ENCODE results near the gene SLC12A7. TPM values are rescaled to one million over a fixed set of nuclear protein-coding genes. Genes with fewer than 3 reads are reported as not detected.

SLC12A7 gene
- total RNA-seq, 1 donor from 2014 or later = 80.8 TPM

DNA sequence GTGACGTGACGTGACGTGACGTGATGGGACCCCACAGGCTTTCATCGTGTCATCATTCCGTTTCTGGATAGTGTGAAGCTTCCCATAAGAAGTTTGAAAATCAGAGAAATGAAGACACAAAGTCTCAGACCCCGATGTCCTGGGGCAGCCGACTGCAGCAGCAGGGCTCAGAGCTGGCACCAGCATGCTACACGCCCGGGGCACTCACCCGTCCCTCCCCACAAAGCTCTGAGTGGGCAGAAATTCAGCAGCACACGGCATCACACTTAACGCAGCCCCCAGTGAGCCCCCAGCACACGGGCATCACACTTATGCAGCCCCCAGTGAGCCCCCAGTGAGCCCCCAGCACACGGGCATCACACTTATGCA, 42.2 kb downstream of the SLC12A7 start:
- no peak for DNase-seq (ENCODE audit: low spot score, unreplicated experiment)
- no peaks in the 10 kb centered on the region for H3K27me3 Mint-ChIP-seq
- no peaks in the 10 kb centered on the region for H3K9me3 Mint-ChIP-seq (ENCODE audit: low read depth)
- peaks cover 2% of the 10 kb centered on the region for H3K36me3 Mint-ChIP-seq (ENCODE audit: insufficient read depth)
- H3K27ac Mint-ChIP-seq = no peak overlapping the region
- no peaks in the 10 kb centered on the region for H3K4me1 Mint-ChIP-seq (ENCODE audit: low read depth)
- TF ChIP-seq, protein P1, sequence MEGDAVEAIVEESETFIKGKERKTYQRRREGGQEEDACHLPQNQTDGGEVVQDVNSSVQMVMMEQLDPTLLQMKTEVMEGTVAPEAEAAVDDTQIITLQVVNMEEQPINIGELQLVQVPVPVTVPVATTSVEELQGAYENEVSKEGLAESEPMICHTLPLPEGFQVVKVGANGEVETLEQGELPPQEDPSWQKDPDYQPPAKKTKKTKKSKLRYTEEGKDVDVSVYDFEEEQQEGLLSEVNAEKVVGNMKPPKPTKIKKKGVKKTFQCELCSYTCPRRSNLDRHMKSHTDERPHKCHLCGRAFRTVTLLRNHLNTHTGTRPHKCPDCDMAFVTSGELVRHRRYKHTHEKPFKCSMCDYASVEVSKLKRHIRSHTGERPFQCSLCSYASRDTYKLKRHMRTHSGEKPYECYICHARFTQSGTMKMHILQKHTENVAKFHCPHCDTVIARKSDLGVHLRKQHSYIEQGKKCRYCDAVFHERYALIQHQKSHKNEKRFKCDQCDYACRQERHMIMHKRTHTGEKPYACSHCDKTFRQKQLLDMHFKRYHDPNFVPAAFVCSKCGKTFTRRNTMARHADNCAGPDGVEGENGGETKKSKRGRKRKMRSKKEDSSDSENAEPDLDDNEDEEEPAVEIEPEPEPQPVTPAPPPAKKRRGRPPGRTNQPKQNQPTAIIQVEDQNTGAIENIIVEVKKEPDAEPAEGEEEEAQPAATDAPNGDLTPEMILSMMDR (IDR thresholded peaks at IDR 0.05; ENCODE audit: unreplicated experiment) = no peak
- no peak overlapping the region for H3K4me3 Mint-ChIP-seq (ENCODE audit: low read depth)

DNA sequence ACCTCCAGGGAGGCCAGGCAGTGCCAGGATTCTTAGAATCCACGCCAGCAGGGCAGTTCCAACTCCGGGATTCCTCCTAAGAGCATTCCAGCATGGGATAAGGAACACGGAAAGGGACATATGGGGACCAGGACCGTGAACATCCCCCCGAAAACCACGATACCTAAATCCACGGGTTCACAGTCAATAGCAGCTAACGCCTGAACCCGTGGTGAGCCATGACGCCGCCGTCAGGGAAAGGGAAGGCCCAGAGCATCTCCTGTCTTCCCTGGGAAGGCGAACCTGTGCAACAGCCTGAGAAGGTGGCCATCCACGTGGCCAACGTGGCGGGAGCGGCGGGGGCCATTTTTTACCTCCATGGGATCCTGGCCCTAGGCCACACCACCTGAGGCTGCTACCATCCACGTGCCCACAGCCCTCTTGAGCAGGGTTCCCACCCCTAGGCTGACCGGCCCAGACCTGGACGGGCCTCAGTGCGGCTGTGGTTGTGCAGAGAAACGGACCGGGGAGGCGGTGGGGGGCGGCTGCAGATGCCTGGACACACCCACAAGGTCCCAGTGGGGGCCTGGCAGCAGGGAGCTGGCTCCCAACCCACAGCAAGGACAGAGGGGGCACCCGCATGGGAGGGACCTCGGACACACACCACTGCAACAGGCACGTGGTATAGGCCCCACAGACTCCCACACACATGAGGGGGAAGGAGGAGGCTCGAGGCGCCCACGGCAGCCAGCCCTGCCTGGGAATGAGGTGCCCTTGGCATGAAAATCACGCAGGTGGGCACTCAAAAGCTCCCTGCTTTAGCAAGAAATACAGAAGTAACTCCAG, 42.8 kb downstream of the SLC12A7 start:
- Mint-ChIP-seq H3K9me3 (ENCODE audit: low read depth) (no peaks in the 10 kb centered on the region), H3K27ac (no peak overlapping the region), H3K4me1 (ENCODE audit: low read depth) (no peaks in the 10 kb centered on the region), H3K36me3 (ENCODE audit: insufficient read depth) (peaks cover 2% of the 10 kb centered on the region), H3K4me3 (ENCODE audit: low read depth) (no peak overlapping the region), H3K27me3 (no peaks in the 10 kb centered on the region)
- TF ChIP-seq, protein P1 (IDR thresholded peaks at IDR 0.05; ENCODE audit: unreplicated experiment) = no peak
- no peak for DNase-seq (ENCODE audit: low spot score, unreplicated experiment)

DNA sequence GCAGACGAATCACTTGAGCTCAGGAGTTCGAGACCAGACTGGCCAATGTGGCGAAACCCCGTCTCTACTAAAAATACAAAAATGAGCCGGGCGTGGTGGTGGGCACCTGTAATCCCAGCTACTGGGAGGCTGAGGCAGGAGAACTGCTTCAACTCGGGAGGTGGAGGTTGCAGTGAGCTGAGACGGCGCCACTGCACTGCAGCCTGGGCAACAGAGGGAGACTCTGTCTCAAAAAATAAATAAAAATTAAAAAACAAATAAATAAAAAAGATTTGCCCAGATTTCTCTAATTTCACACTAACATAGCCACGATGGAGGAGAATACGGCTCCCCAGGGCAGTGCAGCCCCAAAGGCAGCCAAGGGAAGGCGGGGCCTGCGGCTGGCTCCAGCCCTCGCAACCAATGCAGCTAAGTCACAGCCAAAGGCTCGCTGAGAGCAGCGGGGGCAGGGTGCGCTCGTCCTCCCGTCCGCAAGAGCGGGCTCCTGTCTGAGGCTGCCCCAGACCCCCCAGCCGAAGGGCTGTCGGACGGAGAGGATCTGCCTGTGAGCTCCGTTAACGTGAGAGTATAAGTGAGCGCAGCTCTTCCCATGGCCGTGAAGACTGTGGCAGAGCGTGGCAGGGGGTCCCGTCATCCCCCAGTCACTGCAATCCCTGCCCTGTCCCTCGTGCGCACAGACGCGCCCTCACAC, 43.5 kb downstream of the SLC12A7 start:
- TF ChIP-seq, protein P1 (IDR thresholded peaks at IDR 0.05; ENCODE audit: unreplicated experiment) = no peak
- Mint-ChIP-seq H3K4me1 (ENCODE audit: low read depth) (no peaks in the 10 kb centered on the region), H3K27me3 (no peaks in the 10 kb centered on the region), H3K36me3 (ENCODE audit: insufficient read depth) (peaks cover 1% of the 10 kb centered on the region), H3K9me3 (ENCODE audit: low read depth) (no peaks in the 10 kb centered on the region), H3K27ac (no peak overlapping the region), H3K4me3 (ENCODE audit: low read depth) (no peak overlapping the region)
- DNase-seq (ENCODE audit: low spot score, unreplicated experiment) = no peak

DNA sequence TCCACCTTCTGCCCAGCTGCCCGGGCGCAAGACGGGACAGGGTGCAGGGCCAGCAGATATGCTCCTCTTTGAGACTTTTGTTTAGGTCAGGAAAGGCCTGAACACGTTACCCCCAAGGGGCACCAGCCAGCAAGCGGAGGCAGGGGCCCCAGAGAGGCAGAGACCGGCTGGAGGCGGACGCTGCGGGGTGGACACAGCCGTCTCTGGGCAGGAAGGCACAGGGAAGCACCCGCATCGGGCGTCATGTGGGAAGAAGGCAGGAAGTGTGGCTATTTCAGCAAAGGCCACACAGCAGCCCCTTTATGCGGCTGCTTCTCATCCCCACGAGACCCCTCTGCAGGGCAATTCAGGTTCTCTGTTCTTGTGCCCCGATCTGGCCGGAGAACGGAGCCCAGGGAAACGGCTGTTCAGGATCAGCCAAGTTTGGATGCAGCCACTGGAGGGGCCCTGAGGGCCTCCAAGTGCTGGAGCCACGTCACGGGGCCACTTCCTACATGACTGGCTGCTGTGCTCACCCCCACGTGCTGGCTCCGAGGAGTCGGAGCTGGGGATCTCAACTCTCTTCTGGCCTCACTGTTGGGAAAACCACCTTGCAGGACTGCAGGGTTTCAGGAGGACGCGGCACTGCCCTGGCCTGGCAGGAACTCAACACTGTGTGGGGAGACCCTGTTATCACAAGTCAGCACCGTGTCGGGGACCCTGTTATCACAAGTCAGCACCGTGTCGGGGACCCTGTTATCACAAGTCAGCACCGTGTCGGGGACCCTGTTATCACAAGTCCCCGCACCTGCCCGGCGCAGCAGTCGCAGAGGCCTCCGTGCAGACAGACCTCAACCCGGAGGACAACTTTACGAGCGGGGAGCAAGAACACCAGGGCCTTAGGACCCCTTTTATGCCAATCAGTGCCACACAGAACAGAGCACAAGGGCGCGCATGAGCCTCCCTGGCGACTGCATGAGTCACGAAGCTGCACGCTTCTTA, 44.4 kb downstream of the SLC12A7 start:
- Mint-ChIP-seq H3K4me3 (ENCODE audit: low read depth) (no peak overlapping the region), H3K4me1 (ENCODE audit: low read depth) (no peaks in the 10 kb centered on the region), H3K36me3 (ENCODE audit: insufficient read depth) (peaks cover 1% of the 10 kb centered on the region), H3K27ac (peak overlapping the region; percentile 81), H3K27me3 (no peaks in the 10 kb centered on the region), H3K9me3 (ENCODE audit: low read depth) (no peaks in the 10 kb centered on the region)
- no peak for DNase-seq (ENCODE audit: low spot score, unreplicated experiment)
- TF ChIP-seq, protein P1 (IDR thresholded peaks at IDR 0.05; ENCODE audit: unreplicated experiment) = no peak

DNA sequence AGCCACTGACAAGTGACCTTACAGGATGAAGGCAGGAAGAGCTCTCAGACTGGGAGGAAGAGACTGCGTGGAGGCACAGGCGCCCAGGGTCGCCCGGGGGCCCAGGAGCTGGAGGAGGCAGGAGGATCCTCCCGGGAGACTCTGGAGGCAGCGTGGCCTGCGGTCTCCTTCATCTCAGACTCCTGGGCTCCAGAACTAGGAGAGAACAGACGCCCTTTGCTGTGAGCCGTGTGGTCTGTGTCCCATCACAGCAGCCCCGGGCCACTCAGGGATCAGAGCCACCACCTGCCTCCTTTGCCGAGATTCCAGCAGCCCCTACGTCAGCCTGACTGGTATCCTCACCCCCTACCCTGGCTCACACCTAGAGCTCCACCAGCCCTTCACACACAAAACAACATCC, 45.2 kb downstream of the SLC12A7 start:
- Mint-ChIP-seq H3K4me3 (ENCODE audit: low read depth) (no peak overlapping the region), H3K4me1 (ENCODE audit: low read depth) (no peaks in the 10 kb centered on the region), H3K27ac (no peak overlapping the region), H3K36me3 (ENCODE audit: insufficient read depth) (peaks cover 1% of the 10 kb centered on the region), H3K27me3 (no peaks in the 10 kb centered on the region), H3K9me3 (ENCODE audit: low read depth) (no peaks in the 10 kb centered on the region)
- TF ChIP-seq, protein P1 (IDR thresholded peaks at IDR 0.05; ENCODE audit: unreplicated experiment) = no peak
- DNase-seq (ENCODE audit: low spot score, unreplicated experiment) = no peak
